HepG2 (cell line): Measurements from ENCODE around the gene PGAP3. TPM values are rescaled to one million over a fixed set of nuclear protein-coding genes. Genes with fewer than 3 reads are reported as not detected.

Experiments used
- ATF7 ChIP-seq, 2 experiments: fragments of 450-650 bp in 1 of 2; sonication (generic) in 1 of 2; formaldehyde crosslinking in 1 of 2; IDR thresholded peaks; 2 replicates each; pipeline versions ENCODE4 v1.4.0 to v1.6.1; 2016 to 2020; ENCODE audit warnings: antibody characterized with exemption in 1 of 2, mild to moderate bottlenecking in 1 of 2, missing genetic modification reagents in 1 of 2
- DBP ChIP-seq: sonication (generic); formaldehyde crosslinking; IDR thresholded peaks from 2 replicates; pipeline ENCODE4 v1.4.0; 2020; ENCODE audit warnings: missing genetic modification reagents; ENCODE audit errors: not compliant biosample characterization
- ETS1 ChIP-seq: sonication (generic); formaldehyde crosslinking; IDR thresholded peaks from 2 replicates; pipeline ENCODE4 v1.4.0; 2020; ENCODE audit warnings: missing genetic modification reagents
- FOSL2 ChIP-seq: sonication (generic); formaldehyde crosslinking; IDR thresholded peaks from 2 replicates; pipeline ENCODE4 v1.4.0; 2020; ENCODE audit warnings: missing genetic modification reagents
- GTF2F1 ChIP-seq: fragments of 150-350 bp; IDR thresholded peaks from 2 replicates; pipeline ENCODE4 v1.6.1; 2014; ENCODE audit warnings: low read length
- HIVEP1 ChIP-seq: sonication (generic); formaldehyde crosslinking; IDR thresholded peaks from 2 replicates; pipeline ENCODE4 v1.4.0; 2020; ENCODE audit warnings: mild to moderate bottlenecking, missing genetic modification reagents
- LCORL ChIP-seq, 2 experiments: fragments of 450-650 bp in 1 of 2; sonication (generic) in 1 of 2; formaldehyde crosslinking in 1 of 2; IDR thresholded peaks; 2 replicates each; pipeline versions ENCODE4 v1.5.0 to v1.6.1; 2017 to 2020; ENCODE audit warnings: antibody characterized with exemption in 1 of 2, missing genetic modification reagents in 1 of 2
- SALL2 ChIP-seq: sonication (generic); formaldehyde crosslinking; IDR thresholded peaks from 2 replicates; pipeline ENCODE4 v1.8.1; 2023; ENCODE audit warnings: mild to moderate bottlenecking, missing genetic modification reagents, inconsistent platforms
- TSC22D2 ChIP-seq: sonication (generic); formaldehyde crosslinking; IDR thresholded peaks from 2 replicates; pipeline ENCODE4 v1.5.1; 2020; ENCODE audit warnings: missing genetic modification reagents, mild to moderate bottlenecking, borderline replicate concordance
- YY1 ChIP-seq: IDR thresholded peaks from 2 replicates; pipeline ENCODE4 v1.6.1; 2011; ENCODE audit warnings: low read length, low read depth, moderate library complexity, mild to moderate bottlenecking; ENCODE audit not compliant: insufficient read depth, insufficient replicate concordance
- ZNF607 ChIP-seq: sonication (generic); formaldehyde crosslinking; IDR thresholded peaks from 2 replicates; pipeline ENCODE4 v1.5.1; 2020; ENCODE audit warnings: missing genetic modification reagents, mild to moderate bottlenecking, borderline replicate concordance
- polyA plus RNA-seq, 8 experiments: library from polyadenylated mRNA; depleted of rRNA in 3 of 8; stranded (reverse) in 7 of 8; unstranded in 1 of 8; fragments of >200 nt; fragmentation: Illumina TruSeq in 4 of 8; extraction: Trizol in 4 of 8; gene quantifications; 2 replicates each; pipeline versions ENCODE4 v1.2.1 to v1.2.3, GENCODE V29; 2011 to 2016; ENCODE audit warnings: low read depth in 4 of 8, missing spikeins in 1 of 8, mixed read lengths in 1 of 8; ENCODE audit not compliant: insufficient read depth in 1 of 8
- total RNA-seq, 5 experiments: library from RNA; depleted of rRNA; stranded (reverse); fragments of >200 nt; fragmentation: Illumina TruSeq; extraction: Trizol; gene quantifications; 2 replicates each; pipeline ENCODE4 v1.2.3, GENCODE V29; 2016; ENCODE audit warnings: low read depth in 1 of 5
- TF ChIP-seq, protein P1 (sequence below): sonication (generic); formaldehyde crosslinking; IDR thresholded peaks from 2 replicates; pipeline ENCODE4 v1.9.0; 2021; ENCODE audit warnings: mild to moderate bottlenecking, missing genetic modification reagents
- TF ChIP-seq, protein P2 (sequence below): sonication (generic); formaldehyde crosslinking; IDR thresholded peaks from 2 replicates; pipeline ENCODE4 v1.4.0; 2020; ENCODE audit warnings: mild to moderate bottlenecking, missing genetic modification reagents

The PGAP3 gene
- total and polyA plus RNA-seq, 2 of the 13 experiments (the other 11 are each of a cell fraction or from before 2014, with no cell fraction given): 11.9 to 14.6 TPM

DNA sequence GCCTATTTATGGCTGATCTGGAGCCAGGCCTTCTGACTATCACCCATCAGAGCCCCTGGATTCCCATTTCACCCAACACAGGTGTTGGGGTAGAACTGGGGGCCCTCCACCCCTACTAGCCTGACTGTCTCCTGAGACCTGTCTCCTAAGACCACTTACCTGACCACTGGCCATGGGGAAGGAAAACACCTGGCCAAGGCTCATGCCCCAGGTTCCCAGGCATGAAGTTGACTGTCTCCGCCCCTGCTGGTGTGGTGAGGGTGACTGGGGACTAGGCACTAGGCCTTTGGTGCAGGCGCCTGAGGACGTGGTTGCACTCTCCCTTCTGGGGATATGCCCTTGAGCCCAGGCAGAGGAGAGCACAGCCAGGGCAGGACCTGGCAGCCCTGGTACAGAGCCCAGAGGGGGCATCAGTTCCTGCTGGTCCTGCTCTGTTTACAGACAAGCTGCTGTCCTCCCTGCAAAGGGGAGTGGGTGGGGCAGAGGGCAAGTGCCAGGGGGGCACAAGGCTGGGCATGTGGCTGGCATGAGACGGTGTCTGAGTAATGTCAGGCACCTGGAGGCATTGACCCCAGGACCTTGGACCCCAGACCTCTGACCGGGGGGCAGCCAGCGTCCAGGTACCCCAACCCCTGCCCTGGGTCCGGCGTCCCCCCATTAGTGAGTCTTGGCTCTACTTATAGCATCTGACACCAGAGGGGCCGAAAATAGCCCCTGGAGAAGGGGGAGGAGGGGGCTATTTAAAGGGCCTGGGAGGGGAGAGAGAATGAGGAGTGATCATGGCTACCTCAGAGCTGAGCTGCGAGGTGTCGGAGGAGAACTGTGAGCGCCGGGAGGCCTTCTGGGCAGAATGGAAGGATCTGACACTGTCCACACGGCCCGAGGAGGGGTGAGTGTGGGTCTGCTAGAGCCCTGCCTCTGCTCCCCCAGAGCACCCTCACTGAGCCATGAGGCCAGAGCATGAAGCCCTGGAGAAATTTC is 23.0 kb downstream of the PGAP3 start, which contains the start of gene TCAP (continued):
- TF ChIP-seq, protein P1, sequence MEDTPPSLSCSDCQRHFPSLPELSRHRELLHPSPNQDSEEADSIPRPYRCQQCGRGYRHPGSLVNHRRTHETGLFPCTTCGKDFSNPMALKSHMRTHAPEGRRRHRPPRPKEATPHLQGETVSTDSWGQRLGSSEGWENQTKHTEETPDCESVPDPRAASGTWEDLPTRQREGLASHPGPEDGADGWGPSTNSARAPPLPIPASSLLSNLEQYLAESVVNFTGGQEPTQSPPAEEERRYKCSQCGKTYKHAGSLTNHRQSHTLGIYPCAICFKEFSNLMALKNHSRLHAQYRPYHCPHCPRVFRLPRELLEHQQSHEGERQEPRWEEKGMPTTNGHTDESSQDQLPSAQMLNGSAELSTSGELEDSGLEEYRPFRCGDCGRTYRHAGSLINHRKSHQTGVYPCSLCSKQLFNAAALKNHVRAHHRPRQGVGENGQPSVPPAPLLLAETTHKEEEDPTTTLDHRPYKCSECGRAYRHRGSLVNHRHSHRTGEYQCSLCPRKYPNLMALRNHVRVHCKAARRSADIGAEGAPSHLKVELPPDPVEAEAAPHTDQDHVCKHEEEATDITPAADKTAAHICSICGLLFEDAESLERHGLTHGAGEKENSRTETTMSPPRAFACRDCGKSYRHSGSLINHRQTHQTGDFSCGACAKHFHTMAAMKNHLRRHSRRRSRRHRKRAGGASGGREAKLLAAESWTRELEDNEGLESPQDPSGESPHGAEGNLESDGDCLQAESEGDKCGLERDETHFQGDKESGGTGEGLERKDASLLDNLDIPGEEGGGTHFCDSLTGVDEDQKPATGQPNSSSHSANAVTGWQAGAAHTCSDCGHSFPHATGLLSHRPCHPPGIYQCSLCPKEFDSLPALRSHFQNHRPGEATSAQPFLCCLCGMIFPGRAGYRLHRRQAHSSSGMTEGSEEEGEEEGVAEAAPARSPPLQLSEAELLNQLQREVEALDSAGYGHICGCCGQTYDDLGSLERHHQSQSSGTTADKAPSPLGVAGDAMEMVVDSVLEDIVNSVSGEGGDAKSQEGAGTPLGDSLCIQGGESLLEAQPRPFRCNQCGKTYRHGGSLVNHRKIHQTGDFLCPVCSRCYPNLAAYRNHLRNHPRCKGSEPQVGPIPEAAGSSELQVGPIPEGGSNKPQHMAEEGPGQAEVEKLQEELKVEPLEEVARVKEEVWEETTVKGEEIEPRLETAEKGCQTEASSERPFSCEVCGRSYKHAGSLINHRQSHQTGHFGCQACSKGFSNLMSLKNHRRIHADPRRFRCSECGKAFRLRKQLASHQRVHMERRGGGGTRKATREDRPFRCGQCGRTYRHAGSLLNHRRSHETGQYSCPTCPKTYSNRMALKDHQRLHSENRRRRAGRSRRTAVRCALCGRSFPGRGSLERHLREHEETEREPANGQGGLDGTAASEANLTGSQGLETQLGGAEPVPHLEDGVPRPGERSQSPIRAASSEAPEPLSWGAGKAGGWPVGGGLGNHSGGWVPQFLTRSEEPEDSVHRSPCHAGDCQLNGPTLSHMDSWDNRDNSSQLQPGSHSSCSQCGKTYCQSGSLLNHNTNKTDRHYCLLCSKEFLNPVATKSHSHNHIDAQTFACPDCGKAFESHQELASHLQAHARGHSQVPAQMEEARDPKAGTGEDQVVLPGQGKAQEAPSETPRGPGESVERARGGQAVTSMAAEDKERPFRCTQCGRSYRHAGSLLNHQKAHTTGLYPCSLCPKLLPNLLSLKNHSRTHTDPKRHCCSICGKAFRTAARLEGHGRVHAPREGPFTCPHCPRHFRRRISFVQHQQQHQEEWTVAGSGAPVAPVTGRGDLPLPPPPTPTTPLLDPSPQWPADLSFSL (CRISPR knock-in tag): no peak
- TF ChIP-seq HIVEP1 (no peak), GTF2F1 (no peak), ETS1 (no peak), ZNF607 (CRISPR knock-in tag) (no peak), LCORL (IDR thresholded peaks at IDR 0.05) (no peak), LCORL (CRISPR knock-in tag; IDR thresholded peaks at IDR 0.05) (no peak), YY1 (peak; percentile 5), FOSL2 (no peak), TSC22D2 (CRISPR knock-in tag) (no peak), SALL2 (CRISPR knock-in tag) (peak; percentile 58; the same call in 1 of the 2 replicates), DBP (CRISPR knock-in tag) (no peak), ATF7 (IDR thresholded peaks at IDR 0.05) (no peak), ATF7 (CRISPR knock-in tag; IDR thresholded peaks at IDR 0.05) (peak; percentile 3; the same call in 1 of the 2 replicates)
- TF ChIP-seq, protein P2, sequence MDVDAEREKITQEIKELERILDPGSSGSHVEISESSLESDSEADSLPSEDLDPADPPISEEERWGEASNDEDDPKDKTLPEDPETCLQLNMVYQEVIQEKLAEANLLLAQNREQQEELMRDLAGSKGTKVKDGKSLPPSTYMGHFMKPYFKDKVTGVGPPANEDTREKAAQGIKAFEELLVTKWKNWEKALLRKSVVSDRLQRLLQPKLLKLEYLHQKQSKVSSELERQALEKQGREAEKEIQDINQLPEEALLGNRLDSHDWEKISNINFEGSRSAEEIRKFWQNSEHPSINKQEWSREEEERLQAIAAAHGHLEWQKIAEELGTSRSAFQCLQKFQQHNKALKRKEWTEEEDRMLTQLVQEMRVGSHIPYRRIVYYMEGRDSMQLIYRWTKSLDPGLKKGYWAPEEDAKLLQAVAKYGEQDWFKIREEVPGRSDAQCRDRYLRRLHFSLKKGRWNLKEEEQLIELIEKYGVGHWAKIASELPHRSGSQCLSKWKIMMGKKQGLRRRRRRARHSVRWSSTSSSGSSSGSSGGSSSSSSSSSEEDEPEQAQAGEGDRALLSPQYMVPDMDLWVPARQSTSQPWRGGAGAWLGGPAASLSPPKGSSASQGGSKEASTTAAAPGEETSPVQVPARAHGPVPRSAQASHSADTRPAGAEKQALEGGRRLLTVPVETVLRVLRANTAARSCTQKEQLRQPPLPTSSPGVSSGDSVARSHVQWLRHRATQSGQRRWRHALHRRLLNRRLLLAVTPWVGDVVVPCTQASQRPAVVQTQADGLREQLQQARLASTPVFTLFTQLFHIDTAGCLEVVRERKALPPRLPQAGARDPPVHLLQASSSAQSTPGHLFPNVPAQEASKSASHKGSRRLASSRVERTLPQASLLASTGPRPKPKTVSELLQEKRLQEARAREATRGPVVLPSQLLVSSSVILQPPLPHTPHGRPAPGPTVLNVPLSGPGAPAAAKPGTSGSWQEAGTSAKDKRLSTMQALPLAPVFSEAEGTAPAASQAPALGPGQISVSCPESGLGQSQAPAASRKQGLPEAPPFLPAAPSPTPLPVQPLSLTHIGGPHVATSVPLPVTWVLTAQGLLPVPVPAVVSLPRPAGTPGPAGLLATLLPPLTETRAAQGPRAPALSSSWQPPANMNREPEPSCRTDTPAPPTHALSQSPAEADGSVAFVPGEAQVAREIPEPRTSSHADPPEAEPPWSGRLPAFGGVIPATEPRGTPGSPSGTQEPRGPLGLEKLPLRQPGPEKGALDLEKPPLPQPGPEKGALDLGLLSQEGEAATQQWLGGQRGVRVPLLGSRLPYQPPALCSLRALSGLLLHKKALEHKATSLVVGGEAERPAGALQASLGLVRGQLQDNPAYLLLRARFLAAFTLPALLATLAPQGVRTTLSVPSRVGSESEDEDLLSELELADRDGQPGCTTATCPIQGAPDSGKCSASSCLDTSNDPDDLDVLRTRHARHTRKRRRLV (CRISPR knock-in tag): no peak
